Measurements from ENCODE around the gene ME3.
"Not testable (repeated sequence)": the region's sequence is repeated elsewhere in the genome, so short reads cannot be mapped to it uniquely, and the experiment has no call there.

ME3 gene

GRCh38 chr11:86551288-86552092, 120.9 kb downstream of the ME3 start:
- peak; percentile 83 for DNase-seq

GRCh38 chr11:86550757-86551156, 121.7 kb downstream of the ME3 start:
- DNase-seq, result no peak

GRCh38 chr11:86548271-86548917, 124.0 kb downstream of the ME3 start:
- DNase-seq, result peak; percentile 35

- DNase-seq, result no peak
Measured at GRCh38 chr11:86547727-86548126, 124.7 kb downstream of the ME3 start.

- DNase-seq, result not testable (repeated sequence)
Measured at GRCh38 chr11:86541299-86541698, 131.1 kb downstream of the ME3 start.

GRCh38 chr11:86538223-86538548, 134.2 kb downstream of the ME3 start:
- DNase-seq, result no peak

- DNase-seq, result peak; percentile 39
Measured at GRCh38 chr11:86537541-86538222, 134.7 kb downstream of the ME3 start.

GRCh38 chr11:86535773-86536172, 136.6 kb downstream of the ME3 start:
- DNase-seq, result no peak

- peak; percentile 84 for DNase-seq
Measured at GRCh38 chr11:86524620-86525352, 147.6 kb downstream of the ME3 start.

GRCh38 chr11:86523738-86524619, 148.4 kb downstream of the ME3 start:
- peak; percentile 91 for DNase-seq

- DNase-seq, result not testable (repeated sequence)
Measured at GRCh38 chr11:86522512-86522911, 149.9 kb downstream of the ME3 start.

- DNase-seq, result peak; percentile 86
Measured at GRCh38 chr11:86519064-86519911, 153.1 kb downstream of the ME3 start.

- no peak for DNase-seq
Measured at GRCh38 chr11:86518211-86518610, 154.2 kb downstream of the ME3 start.

- DNase-seq, result no peak
Measured at GRCh38 chr11:86517557-86517956, 154.9 kb downstream of the ME3 start.

- DNase-seq, result peak; percentile 96
Measured at GRCh38 chr11:86515297-86516094, 156.9 kb downstream of the ME3 start.

GRCh38 chr11:86514453-86514852, 158.0 kb downstream of the ME3 start:
- DNase-seq, result no peak

GRCh38 chr11:86513746-86514373, 158.6 kb downstream of the ME3 start:
- no peak for DNase-seq

GRCh38 chr11:86513138-86513537, 159.3 kb downstream of the ME3 start:
- no peak for DNase-seq

- peak; percentile 77 for DNase-seq
Measured at GRCh38 chr11:86511086-86511551, 161.3 kb downstream of the ME3 start.

- DNase-seq, result no peak
Measured at GRCh38 chr11:86510674-86511073, 161.7 kb downstream of the ME3 start.
